OCI-LY3 (cell line): ENCODE measurements around the gene KREMEN1.

Source experiments
- H2AFZ ChIP-seq: fragments of 200-600, 300-600 bp; shearing (Covaris generic); 2 replicates; pipeline ENCODE4 v1.6.0; 2014; ENCODE audit warnings: antibody characterized with exemption, low read depth, low read length
- H3K27ac ChIP-seq: fragments of 200-600, 300-600 bp; sonication (generic); 2 replicates; pipeline ENCODE4 v1.5.1; 2014; ENCODE audit warnings: mild to moderate bottlenecking, low read length, moderate library complexity, mixed read lengths
- H3K27me3 ChIP-seq: fragments of 200-600, 300-600 bp; sonication (generic); 2 replicates; pipeline ENCODE4 v1.6.1; 2014; ENCODE audit warnings: low read depth, low read length, mixed read lengths
- H3K36me3 ChIP-seq: fragments of 200-600, 300-600 bp; sonication (generic); replicated peaks from 2 replicates; pipeline ENCODE3; 2014; ENCODE audit warnings: low read depth, low read length, mixed read lengths
- H3K4me1 ChIP-seq: fragments of 300-600, 200-600 bp; sonication (generic); 2 replicates; pipeline ENCODE4 v1.6.1; 2014; ENCODE audit warnings: low read length, mixed read lengths
- H3K4me2 ChIP-seq: fragments of 200-600, 300-600 bp; sonication (generic); 2 replicates; pipeline ENCODE4 v1.6.1; 2014; ENCODE audit warnings: low read length, mixed read lengths
- H3K4me3 ChIP-seq: fragments of 300-600, 200-600 bp; sonication (generic); 2 replicates; pipeline ENCODE4 v1.5.1; 2014; ENCODE audit warnings: antibody characterized with exemption, mild to moderate bottlenecking, low read length, moderate library complexity
- H3K79me2 ChIP-seq: fragments of 300-600, 200-600 bp; shearing (Covaris generic); 2 replicates; pipeline ENCODE4 v1.6.1; 2014; ENCODE audit warnings: mild to moderate bottlenecking, low read length, mixed read lengths
- H3K9ac ChIP-seq: fragments of 300-600, 200-600 bp; shearing (Covaris generic); 2 replicates; pipeline ENCODE4 v1.6.0; 2014; ENCODE audit warnings: mild to moderate bottlenecking, low read length, moderate library complexity
- H3K9me3 ChIP-seq: fragments of 200-600, 300-600 bp; shearing (Covaris generic); 2 replicates; pipeline ENCODE4 v1.6.1; 2014; ENCODE audit warnings: low read length, mixed read lengths; ENCODE audit not compliant: insufficient read depth
- H4K20me1 ChIP-seq: fragments of 200-600, 300-600 bp; sonication (generic); 2 replicates; pipeline ENCODE4 v1.6.1; 2016; ENCODE audit warnings: low read length, mixed read lengths; ENCODE audit not compliant: insufficient read depth
- CTCF ChIP-seq: fragments of 200-600, 300-600 bp; sonication (generic); IDR thresholded peaks from 2 replicates; pipeline ENCODE4 v1.5.1; 2014; ENCODE audit warnings: antibody characterized with exemption, low read length, low read depth
- EZH2phosphoT487 ChIP-seq: fragments of 200-600 bp; shearing (Covaris generic); IDR thresholded peaks from 2 replicates; pipeline ENCODE4 v1.6.1; 2018; ENCODE audit warnings: antibody characterized with exemption, mixed run types, low read depth

The KREMEN1 gene

GRCh38 chr22:29138556-29139305, 65.9 kb downstream of the KREMEN1 start:
- Histone ChIP-seq H3K79me2 (no peaks in the 10 kb centered on the region), H4K20me1 (no peaks in the 10 kb centered on the region), H3K27me3 (peaks cover 33% of the 10 kb centered on the region), H3K9ac (no peak overlapping the region), H3K4me3 (no peak overlapping the region), H3K9me3 (no peaks in the 10 kb centered on the region), H3K4me1 (no peaks in the 10 kb centered on the region), H3K36me3 (no peaks in the 10 kb centered on the region), H2AFZ (no peak overlapping the region), H3K27ac (no peak overlapping the region), H3K4me2 (no peak overlapping the region)
- no peak for TF ChIP-seq EZH2phosphoT487
- no peak for TF ChIP-seq CTCF

- H3K4me1 ChIP-seq, result no peaks in the 10 kb centered on the region
- no peaks in the 10 kb centered on the region for H3K9me3 ChIP-seq
- TF ChIP-seq EZH2phosphoT487 (no peak), CTCF (no peak)
Observed at GRCh38 chr22:29139965-29140782, 67.3 kb downstream of the KREMEN1 start.

GRCh38 chr22:29141078-29141688, 68.3 kb downstream of the KREMEN1 start:
- H3K9ac ChIP-seq, result no peak overlapping the region
- H2AFZ ChIP-seq, result no peak overlapping the region
- TF ChIP-seq EZH2phosphoT487 (no peak), CTCF (no peak)
- H3K4me3 ChIP-seq, result no peak overlapping the region
- no peak overlapping the region for H3K4me2 ChIP-seq
- no peaks in the 10 kb centered on the region for H3K36me3 ChIP-seq
- H3K9me3 ChIP-seq, result no peaks in the 10 kb centered on the region
- no peak overlapping the region for H3K27ac ChIP-seq
- no peaks in the 10 kb centered on the region for H4K20me1 ChIP-seq
- no peaks in the 10 kb centered on the region for H3K4me1 ChIP-seq
- peaks cover 16% of the 10 kb centered on the region; the same call in 1 of the 2 replicates for H3K27me3 ChIP-seq
- no peaks in the 10 kb centered on the region for H3K79me2 ChIP-seq

More at GRCh38 chr22:29139965-29140782, 67.3 kb downstream of the KREMEN1 start:
- H4K20me1 ChIP-seq, result no peaks in the 10 kb centered on the region
- no peak overlapping the region for H2AFZ ChIP-seq
- H3K27ac ChIP-seq, result no peak overlapping the region
- H3K27me3 ChIP-seq, result peaks cover 22% of the 10 kb centered on the region
- no peak overlapping the region for H3K4me3 ChIP-seq
- no peak overlapping the region for H3K9ac ChIP-seq
- H3K79me2 ChIP-seq, result no peaks in the 10 kb centered on the region
- H3K4me2 ChIP-seq, result no peak overlapping the region
- H3K36me3 ChIP-seq, result no peaks in the 10 kb centered on the region

- H3K9me3 ChIP-seq, result no peaks in the 10 kb centered on the region
- H4K20me1 ChIP-seq, result no peaks in the 10 kb centered on the region
- H3K27me3 ChIP-seq, result peaks cover 20% of the 10 kb centered on the region
- H3K9ac ChIP-seq, result no peak overlapping the region
- H3K36me3 ChIP-seq, result no peaks in the 10 kb centered on the region
- no peaks in the 10 kb centered on the region for H3K4me1 ChIP-seq
- TF ChIP-seq EZH2phosphoT487 (no peak), CTCF (no peak)
- H3K27ac ChIP-seq, result no peak overlapping the region
- no peak overlapping the region for H3K4me2 ChIP-seq
- no peak overlapping the region for H3K4me3 ChIP-seq
- H3K79me2 ChIP-seq, result no peaks in the 10 kb centered on the region
- no peak overlapping the region for H2AFZ ChIP-seq
Observed at GRCh38 chr22:29142116-29142515, 69.3 kb downstream of the KREMEN1 start.
